Peyer's patch (tissue), 4 donors: Measurements from ENCODE around the gene KCNJ6.

ENCODE experiments used
- CTCF ChIP-seq, 6 experiments: fragments of 450-650 bp in 4 of 6; fragments of 200-600 bp in 2 of 6; sonication (generic) in 1 of 6; IDR thresholded peaks; one replicate each; pipeline ENCODE4 v1.5.1; 2017 to 2019; ENCODE audit warnings: antibody characterized with exemption in 6 of 6, mild to moderate bottlenecking in 3 of 6, moderate library complexity in 1 of 6
- POLR2A ChIP-seq, 2 donors: fragments of 450-650 bp; IDR thresholded peaks; one replicate each; pipeline ENCODE4 v1.5.1; 2017; ENCODE audit warnings: antibody characterized with exemption in 2 of 2, mild to moderate bottlenecking in 2 of 2, moderate library complexity in 2 of 2

GRCh38 chr21:37753122-37753599, 163.1 kb downstream of the KCNJ6 start:
- no peak for TF ChIP-seq CTCF (IDR thresholded peaks at IDR 0.05)
- no peak for TF ChIP-seq POLR2A (IDR thresholded peaks at IDR 0.05)
